Natural killer cell (primary cell): ENCODE data around the gene CIAO3. TPM values are rescaled to one million over a fixed set of nuclear protein-coding genes. Genes with fewer than 3 reads are reported as not detected.

Source experiments
- ATAC-seq, 3 donors: fragments of 150-1000 bp in 2 of 3; fragments of 200-7000 bp in 1 of 3; cut with Tn5 transposase; 1 replicate in 1 of 3; 2 replicates in 2 of 3; pipeline ENCODE4 v1.10.0; 2021; ENCODE audit warnings: mild to moderate bottlenecking in 2 of 3, moderate library complexity in 2 of 3
- DNase-seq, 2 donors: peaks; one replicate each; pipeline versions ENCODE4 v3.0.0 to v3.0.0-alpha.2; 2013 to 2021; ENCODE audit warnings: mixed read lengths in 1 of 2
- H3K27ac ChIP-seq: one replicate; pipeline ENCODE4 v1.5.1; 2013; ENCODE audit warnings: mild to moderate bottlenecking, low read length
- H3K27me3 ChIP-seq: one replicate; pipeline ENCODE4 v1.6.1; 2013; ENCODE audit warnings: low read length; ENCODE audit not compliant: control insufficient read depth, insufficient read depth
- H3K36me3 ChIP-seq: one replicate; pipeline ENCODE4 v1.6.1; 2013; ENCODE audit warnings: low read length; ENCODE audit not compliant: control insufficient read depth, insufficient read depth
- H3K4me1 ChIP-seq: one replicate; pipeline ENCODE4 v1.6.1; 2013; ENCODE audit warnings: low read length; ENCODE audit not compliant: control insufficient read depth, insufficient read depth
- H3K4me3 ChIP-seq: one replicate; pipeline ENCODE4 v1.5.1; 2013; ENCODE audit warnings: low read length
- H3K9me3 ChIP-seq: one replicate; pipeline ENCODE4 v1.6.1; 2013; ENCODE audit warnings: low read length; ENCODE audit not compliant: control insufficient read depth, insufficient read depth
- H3K27ac Mint-ChIP-seq, 2 donors: one replicate each; pipeline ENCODE4 v1.8.0; 2022; ENCODE audit warnings: mild to moderate bottlenecking in 2 of 2, mixed read lengths in 2 of 2, moderate library complexity in 1 of 2
- H3K27me3 Mint-ChIP-seq, 2 donors: one replicate each; pipeline ENCODE4 v1.8.0; 2022; ENCODE audit warnings: low read depth in 2 of 2, mixed read lengths in 2 of 2
- H3K36me3 Mint-ChIP-seq: one replicate; pipeline ENCODE4 v1.8.0; 2022; ENCODE audit warnings: mixed read lengths
- H3K4me1 Mint-ChIP-seq, 2 donors: one replicate each; pipeline ENCODE4 v1.8.0; 2022; ENCODE audit warnings: mixed read lengths in 2 of 2
- H3K4me3 Mint-ChIP-seq: one replicate; pipeline ENCODE4 v1.8.0; 2022; ENCODE audit warnings: mild to moderate bottlenecking, moderate library complexity, mixed read lengths
- H3K9me3 Mint-ChIP-seq, 2 donors: one replicate each; pipeline ENCODE4 v1.8.0; 2022; ENCODE audit warnings: mixed read lengths in 2 of 2
- CTCF ChIP-seq: fragments of 200-600 bp; IDR thresholded peaks from one replicate; pipeline ENCODE4 v1.8.0; 2022; ENCODE audit warnings: antibody characterized with exemption
- WGBS: methylation state at CpG from one replicate; pipeline ENCODE4 v1.1.7; 2013; ENCODE audit warnings: missing lambda C conversion rate; ENCODE audit not compliant: insufficient coverage; 5-methylcytosine and 5-hydroxymethylcytosine counted together
- intact Hi-C: fragments of 100-400 bp; cut with micrococcal nuclease; formaldehyde crosslinking; loops from one replicate; pipeline ENCODE4 v1.14.2; 2022
- total RNA-seq, 4 donors: library from RNA; stranded (reverse); fragments of 120-200 nt in 1 of 4; gene quantifications; one replicate each; pipeline versions ENCODE4 v1.2.3 to v1.2.4, GENCODE V29; 2013 to 2022

CIAO3 gene
- total RNA-seq, 3 donors from 2014 or later (not counting 1 experiment from before 2014, with no cell fraction given), result 36.9 to 39.8 (median 37.5) TPM

GRCh38 chr16:724188-725040, 16.4 kb downstream of the CIAO3 start:
- H3K4me3 Mint-ChIP-seq, result peak overlapping the region; percentile 6

GRCh38 chr16:723695-724094, 17.1 kb downstream of the CIAO3 start:
- Mint-ChIP-seq H3K9me3 (no peaks in the 10 kb centered on the region), H3K4me3 (no peak overlapping the region), H3K4me1 (peaks cover 0 to 23% of the 10 kb centered on the region in 2 donors), H3K27me3 (no peaks in the 10 kb centered on the region), H3K27ac (no peak overlapping the region), H3K36me3 (no peaks in the 10 kb centered on the region)
- no peak for TF ChIP-seq CTCF
- ATAC-seq (no peak), DNase-seq (no peak)
- Histone ChIP-seq H3K36me3 (no peaks in the 10 kb centered on the region), H3K4me1 (peaks cover 59% of the 10 kb centered on the region), H3K4me3 (no peak overlapping the region), H3K27me3 (no peaks in the 10 kb centered on the region), H3K9me3 (no peaks in the 10 kb centered on the region), H3K27ac (no peak overlapping the region)
- intact Hi-C loops, result no loop called here
- WGBS, result 80% methylated on average over 9 of the region's 9 CpGs

More at GRCh38 chr16:724188-725040, 16.4 kb downstream of the CIAO3 start:
- Mint-ChIP-seq H3K4me1 (peaks cover 0 to 17% of the 10 kb centered on the region in 2 donors), H3K27me3 (no peaks in the 10 kb centered on the region), H3K36me3 (no peaks in the 10 kb centered on the region), H3K27ac (no peak overlapping the region), H3K9me3 (no peaks in the 10 kb centered on the region)
- 80% methylated on average over 29 of the region's 29 CpGs for WGBS
- DNase-seq (no peak), ATAC-seq (no peak)
- H3K4me1 ChIP-seq, result peaks cover 53% of the 10 kb centered on the region
- H3K27me3 ChIP-seq, result no peaks in the 10 kb centered on the region
- H3K27ac ChIP-seq, result no peak overlapping the region
- H3K9me3 ChIP-seq, result no peaks in the 10 kb centered on the region
- intact Hi-C loops, result no loop called here
- no peaks in the 10 kb centered on the region for H3K36me3 ChIP-seq
- no peak for TF ChIP-seq CTCF
- no peak overlapping the region for H3K4me3 ChIP-seq

GRCh38 chr16:722835-723633, 17.8 kb downstream of the CIAO3 start:
- H3K27ac Mint-ChIP-seq, result peak overlapping the region; percentile 44 to 48
- 87% methylated on average over 24 of the region's 24 CpGs for WGBS
- Histone ChIP-seq H3K4me1 (peaks cover 55% of the 10 kb centered on the region), H3K27me3 (no peaks in the 10 kb centered on the region), H3K36me3 (no peaks in the 10 kb centered on the region), H3K4me3 (no peak overlapping the region), H3K9me3 (no peaks in the 10 kb centered on the region), H3K27ac (no peak overlapping the region)
- intact Hi-C loops, result no loop called here
- no peaks in the 10 kb centered on the region for H3K27me3 Mint-ChIP-seq
- no peaks in the 10 kb centered on the region for H3K9me3 Mint-ChIP-seq
- peak overlapping the region; percentile 82 for H3K4me3 Mint-ChIP-seq
- peaks cover 0 to 23% of the 10 kb centered on the region in 2 donors for H3K4me1 Mint-ChIP-seq
- DNase-seq, result no peak
- H3K36me3 Mint-ChIP-seq, result no peaks in the 10 kb centered on the region
- TF ChIP-seq CTCF, result no peak
- no peak for ATAC-seq
